KMS-11 (cell line): ENCODE data around the gene HECW1.
"Not testable (repeated sequence)": the region's sequence is repeated elsewhere in the genome, so short reads cannot be mapped to it uniquely, and the experiment has no call there.

Experiments
- H2AFZ ChIP-seq: fragments of 200-600 bp; sonication (generic); 2 replicates; pipeline ENCODE4 v1.6.1; 2016; ENCODE audit warnings: antibody characterized with exemption, mixed run types, low read depth
- H3K27ac ChIP-seq: fragments of 200-600 bp; sonication (generic); 2 replicates; pipeline ENCODE4 v1.6.1; 2016; ENCODE audit warnings: mild to moderate bottlenecking, mixed run types
- H3K27me3 ChIP-seq: fragments of 200-600 bp; sonication (generic); 2 replicates; pipeline ENCODE4 v1.6.1; 2017; ENCODE audit warnings: mild to moderate bottlenecking, low read depth, mixed run types, moderate library complexity; ENCODE audit not compliant: insufficient read depth
- H3K36me3 ChIP-seq: fragments of 200-600 bp; sonication (generic); 2 replicates; pipeline ENCODE4 v1.6.1; 2017; ENCODE audit warnings: mild to moderate bottlenecking, mixed run types; ENCODE audit not compliant: insufficient read depth
- H3K4me1 ChIP-seq: fragments of 200-600 bp; sonication (generic); 2 replicates; pipeline ENCODE4 v1.6.1; 2016; ENCODE audit warnings: mild to moderate bottlenecking, low read depth, mixed run types; ENCODE audit not compliant: poor library complexity, severe bottlenecking
- H3K4me2 ChIP-seq: fragments of 200-600 bp; sonication (generic); 2 replicates; pipeline ENCODE4 v1.7.0; 2016; ENCODE audit warnings: mild to moderate bottlenecking, mixed run types
- H3K4me3 ChIP-seq: fragments of 200-600 bp; sonication (generic); IDR thresholded peaks from 2 replicates; pipeline ENCODE4 v1.6.1; 2017; ENCODE audit warnings: low read depth, low read length, mixed read lengths; ENCODE audit not compliant: insufficient read depth
- H3K79me2 ChIP-seq: fragments of 200-600 bp; sonication (generic); 2 replicates; pipeline ENCODE4 v1.6.1; 2016; ENCODE audit warnings: low read depth, mixed run types; ENCODE audit not compliant: insufficient read depth
- H3K9ac ChIP-seq: fragments of 200-600 bp; sonication (generic); 2 replicates; pipeline ENCODE4 v1.6.1; 2016; ENCODE audit warnings: mild to moderate bottlenecking, mixed run types
- H4K20me1 ChIP-seq: fragments of 200-600 bp; sonication (generic); 2 replicates; pipeline ENCODE4 v1.6.1; 2016; ENCODE audit warnings: mild to moderate bottlenecking, mixed run types; ENCODE audit not compliant: insufficient read depth
- CTCF ChIP-seq: fragments of 200-600 bp; sonication (generic); conservative IDR thresholded peaks from 2 replicates; pipeline ENCODE4 v1.6.1; 2017; ENCODE audit warnings: low read depth, mild to moderate bottlenecking, antibody characterized with exemption, low read length, moderate library complexity, mixed read lengths

The HECW1 gene

GRCh38 chr7:43584195-43584586 lies 471.7 kb downstream of the HECW1 start:
- Histone ChIP-seq H3K4me2 (peak overlapping the region; percentile 69), H4K20me1 (no peaks in the 10 kb centered on the region), H2AFZ (no peak overlapping the region), H3K9ac (peak overlapping the region; percentile 91), H3K4me3 (peak overlapping the region; percentile 8), H3K79me2 (peaks cover 62% of the 10 kb centered on the region), H3K36me3 (no peaks in the 10 kb centered on the region), H3K27me3 (no peaks in the 10 kb centered on the region), H3K4me1 (peaks cover 52% of the 10 kb centered on the region), H3K27ac (peak overlapping the region; percentile 93)
- TF ChIP-seq CTCF = no peak

GRCh38 chr7:43584733-43585132 lies 472.3 kb downstream of the HECW1 start:
- peaks cover 57% of the 10 kb centered on the region for H3K4me1 ChIP-seq
- H3K9ac ChIP-seq = peak overlapping the region; percentile 91
- peaks cover 67% of the 10 kb centered on the region for H3K79me2 ChIP-seq
- peak overlapping the region; percentile 93 for H3K27ac ChIP-seq
- H3K27me3 ChIP-seq, H4K20me1 ChIP-seq, H3K4me3 ChIP-seq, H3K36me3 ChIP-seq, H2AFZ ChIP-seq: not testable (repeated sequence)
- H3K4me2 ChIP-seq = peak overlapping the region; percentile 69

- Histone ChIP-seq H3K27me3 (no peaks in the 10 kb centered on the region), H4K20me1 (no peaks in the 10 kb centered on the region), H2AFZ (no peak overlapping the region), H3K4me3 (no peak overlapping the region), H3K36me3 (no peaks in the 10 kb centered on the region), H3K27ac (peak overlapping the region; percentile 93), H3K79me2 (peaks cover 75% of the 10 kb centered on the region), H3K4me1 (peaks cover 65% of the 10 kb centered on the region), H3K9ac (peak overlapping the region; percentile 91), H3K4me2 (peak overlapping the region; percentile 69)
- no peak for TF ChIP-seq CTCF
Observed at GRCh38 chr7:43585562-43585961, 473.1 kb downstream of the HECW1 start.

GRCh38 chr7:43586251-43586900 lies 473.9 kb downstream of the HECW1 start:
- H3K9ac ChIP-seq = peak overlapping the region; percentile 91

More at GRCh38 chr7:43586251-43586900, 473.9 kb downstream of the HECW1 start:
- Histone ChIP-seq H3K27me3 (no peaks in the 10 kb centered on the region), H3K4me2 (peak overlapping the region; percentile 69), H3K36me3 (no peaks in the 10 kb centered on the region), H3K27ac (peak overlapping the region; percentile 93), H3K79me2 (peaks cover 82% of the 10 kb centered on the region), H2AFZ (no peak overlapping the region), H3K4me1 (peaks cover 70% of the 10 kb centered on the region), H4K20me1 (peaks cover 2% of the 10 kb centered on the region; the same call in 1 of the 2 replicates), H3K4me3 (no peak overlapping the region)
- TF ChIP-seq CTCF = no peak
